Bronchial epithelial cell (primary cell): Measurements from ENCODE around the gene ZNF202. TPM values are rescaled to one million over a fixed set of nuclear protein-coding genes. Genes with fewer than 3 reads are reported as not detected.
"Not testable (repeated sequence)": the region's sequence is repeated elsewhere in the genome, so short reads cannot be mapped to it uniquely, and the experiment has no call there.

ENCODE experiments used
- DNase-seq: peaks from one replicate; pipeline ENCODE4 v3.0.0-alpha.2; 2010; ENCODE audit warnings: low read depth
- FAIRE-seq: peaks from 2 replicates; lab custom pipeline; 2011; peaks lifted over from hg19 to GRCh38; lab: Jason Lieb, UNC
- H3K27me3 ChIP-seq: 2 replicates; pipeline ENCODE4 v1.5.1; 2011; ENCODE audit warnings: low read length; ENCODE audit not compliant: control insufficient read depth, insufficient read depth
- H3K36me3 ChIP-seq: 2 replicates; pipeline ENCODE4 v1.5.1; 2011; ENCODE audit warnings: low read length; ENCODE audit not compliant: control insufficient read depth, insufficient read depth
- H3K4me3 ChIP-seq: 2 replicates; pipeline ENCODE4 v1.5.1; 2011; ENCODE audit warnings: mild to moderate bottlenecking, low read depth, low read length, control low read depth
- total RNA-seq: library from RNA; depleted of rRNA; stranded (reverse); fragments of >200 nt; gene quantifications from 2 replicates; pipeline ENCODE4 v1.2.1, GENCODE V29; 2014
- TF ChIP-seq, protein P1 (sequence below): IDR thresholded peaks from 2 replicates; pipeline ENCODE4 v1.5.1; 2011; ENCODE audit warnings: mild to moderate bottlenecking, moderate library complexity, low read length, control low read depth, inconsistent platforms; ENCODE audit not compliant: insufficient read depth, severe bottlenecking

The ZNF202 gene
- total RNA-seq, 1 donor from 2014 or later: 14.5 TPM

DNA sequence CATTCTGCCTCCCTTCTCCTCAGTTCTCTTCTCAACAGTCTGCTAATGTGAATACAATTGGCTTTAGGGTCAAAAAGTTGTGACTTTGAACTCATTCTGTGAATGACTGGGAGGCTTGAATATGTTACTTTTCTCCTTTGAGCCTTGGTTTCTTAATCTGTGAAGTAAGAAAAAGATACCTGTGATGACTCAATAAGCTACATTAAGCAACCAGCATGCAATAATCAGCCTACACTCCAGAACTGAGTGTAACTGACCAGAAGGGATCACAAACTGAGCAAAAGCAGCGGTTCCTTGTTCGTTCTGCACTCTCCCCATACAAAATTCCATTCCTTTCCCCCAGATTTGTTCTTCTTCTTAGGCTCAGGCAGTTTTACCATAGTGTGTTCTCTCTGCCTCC, 23.4 kb downstream of the ZNF202 start:
- Histone ChIP-seq H3K4me3 (no peak overlapping the region), H3K36me3 (no peaks in the 10 kb centered on the region), H3K27me3 (no peaks in the 10 kb centered on the region)
- FAIRE-seq (no peak), DNase-seq (peak; percentile 68)
- TF ChIP-seq, protein P1, sequence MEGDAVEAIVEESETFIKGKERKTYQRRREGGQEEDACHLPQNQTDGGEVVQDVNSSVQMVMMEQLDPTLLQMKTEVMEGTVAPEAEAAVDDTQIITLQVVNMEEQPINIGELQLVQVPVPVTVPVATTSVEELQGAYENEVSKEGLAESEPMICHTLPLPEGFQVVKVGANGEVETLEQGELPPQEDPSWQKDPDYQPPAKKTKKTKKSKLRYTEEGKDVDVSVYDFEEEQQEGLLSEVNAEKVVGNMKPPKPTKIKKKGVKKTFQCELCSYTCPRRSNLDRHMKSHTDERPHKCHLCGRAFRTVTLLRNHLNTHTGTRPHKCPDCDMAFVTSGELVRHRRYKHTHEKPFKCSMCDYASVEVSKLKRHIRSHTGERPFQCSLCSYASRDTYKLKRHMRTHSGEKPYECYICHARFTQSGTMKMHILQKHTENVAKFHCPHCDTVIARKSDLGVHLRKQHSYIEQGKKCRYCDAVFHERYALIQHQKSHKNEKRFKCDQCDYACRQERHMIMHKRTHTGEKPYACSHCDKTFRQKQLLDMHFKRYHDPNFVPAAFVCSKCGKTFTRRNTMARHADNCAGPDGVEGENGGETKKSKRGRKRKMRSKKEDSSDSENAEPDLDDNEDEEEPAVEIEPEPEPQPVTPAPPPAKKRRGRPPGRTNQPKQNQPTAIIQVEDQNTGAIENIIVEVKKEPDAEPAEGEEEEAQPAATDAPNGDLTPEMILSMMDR: no peak

DNA sequence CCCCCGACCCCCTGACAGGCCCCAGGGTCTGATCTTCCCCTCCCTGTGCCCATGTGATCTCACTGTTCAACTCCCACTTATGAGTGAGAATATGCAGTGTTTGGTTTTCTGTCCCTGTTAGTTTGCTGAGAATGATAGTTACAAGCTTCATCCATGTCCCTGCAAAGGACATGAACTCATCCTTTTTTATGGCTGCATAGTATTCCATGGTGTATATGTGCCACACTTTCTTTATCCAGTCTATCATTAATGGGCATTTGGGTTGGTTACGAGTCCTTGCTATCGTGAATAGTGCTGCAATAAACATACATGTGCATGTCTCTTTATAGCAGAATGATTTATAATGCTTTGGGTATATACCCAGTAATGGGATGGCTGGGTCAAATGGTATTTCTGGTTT, 28.8 kb downstream of the ZNF202 start:
- H3K4me3 ChIP-seq, DNase-seq, H3K36me3 ChIP-seq, H3K27me3 ChIP-seq, FAIRE-seq: not testable (repeated sequence)

DNA sequence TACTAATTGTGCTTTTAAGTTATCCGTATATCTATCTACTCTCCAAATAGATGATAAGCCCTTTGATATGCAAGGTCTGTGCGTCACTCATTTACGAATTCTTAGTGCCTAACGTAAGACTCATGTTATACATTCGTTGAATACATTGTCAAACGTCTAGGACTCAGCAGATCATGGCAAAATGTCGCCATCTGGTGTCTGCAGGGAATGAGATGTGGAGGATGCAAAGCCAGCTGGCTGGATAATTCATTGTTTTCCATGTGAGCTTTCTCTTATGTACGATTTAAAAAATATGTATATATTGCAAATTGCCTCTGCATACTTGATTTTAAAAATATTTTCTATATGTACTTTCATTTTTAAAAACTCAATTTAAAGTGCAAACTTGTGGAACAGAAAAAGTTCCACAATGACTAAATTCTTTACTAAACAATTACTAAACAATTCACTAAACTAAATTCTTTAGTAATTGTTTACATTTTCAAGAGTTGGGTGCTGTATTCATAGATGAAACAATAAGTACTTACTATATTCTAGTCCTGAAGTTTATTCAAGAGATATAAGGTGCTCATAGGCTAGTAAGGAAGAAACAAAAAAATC, 33.8 kb downstream of the ZNF202 start:
- Histone ChIP-seq H3K27me3 (peaks cover 2% of the 10 kb centered on the region), H3K4me3 (no peak overlapping the region), H3K36me3 (no peaks in the 10 kb centered on the region)
- DNase-seq (peak; percentile 73), FAIRE-seq (no peak)
- TF ChIP-seq, protein P1: peak; percentile 62

DNA sequence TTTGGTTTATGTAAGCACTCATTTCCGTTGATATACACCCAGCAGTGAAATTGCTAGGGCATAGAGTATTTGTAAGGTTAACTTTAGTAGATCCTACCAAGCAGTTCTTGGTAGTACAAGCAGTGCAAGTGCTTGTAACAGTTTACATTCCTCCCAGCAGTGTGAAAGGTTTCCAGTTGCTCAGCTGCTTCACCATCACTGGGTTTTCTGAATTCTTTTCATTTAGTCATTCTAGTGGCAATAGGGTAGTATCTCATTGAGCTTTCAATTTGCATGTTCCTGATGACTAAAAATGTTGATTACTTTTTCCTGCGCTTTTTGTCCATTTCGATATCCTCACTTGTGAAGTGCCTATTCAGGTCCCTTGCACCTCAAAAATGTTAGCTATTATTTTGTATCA, 34.3 kb downstream of the ZNF202 start:
- DNase-seq: no peak
- Histone ChIP-seq H3K27me3 (peaks cover 3% of the 10 kb centered on the region), H3K4me3 (no peak overlapping the region), H3K36me3 (no peaks in the 10 kb centered on the region)
- FAIRE-seq: no peak
- TF ChIP-seq, protein P1: no peak

DNA sequence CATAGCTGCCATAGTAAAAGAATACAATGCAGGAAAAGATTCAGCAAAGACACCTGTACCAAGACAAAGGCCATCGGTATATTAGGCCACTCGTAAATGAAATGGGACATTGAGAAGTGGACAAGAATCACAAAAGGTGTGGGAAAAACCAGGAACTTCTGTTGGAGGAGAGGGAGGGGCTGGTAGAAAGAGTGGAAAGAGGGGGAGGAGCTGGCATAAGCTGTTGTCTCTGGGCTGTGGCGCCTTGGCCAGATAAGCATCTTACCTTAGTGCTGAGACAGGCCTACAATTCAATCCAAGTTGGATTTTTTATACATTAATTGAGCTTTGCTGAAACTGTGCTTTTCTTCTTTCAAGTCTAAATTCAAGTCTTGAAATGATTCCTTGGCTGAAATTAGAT, 37.1 kb downstream of the ZNF202 start:
- H3K4me3 ChIP-seq: no peak overlapping the region
- TF ChIP-seq, protein P1: no peak
- FAIRE-seq (peak; percentile 13), DNase-seq (no peak)
- no peaks in the 10 kb centered on the region for H3K36me3 ChIP-seq
- H3K27me3 ChIP-seq: peaks cover 3% of the 10 kb centered on the region

DNA sequence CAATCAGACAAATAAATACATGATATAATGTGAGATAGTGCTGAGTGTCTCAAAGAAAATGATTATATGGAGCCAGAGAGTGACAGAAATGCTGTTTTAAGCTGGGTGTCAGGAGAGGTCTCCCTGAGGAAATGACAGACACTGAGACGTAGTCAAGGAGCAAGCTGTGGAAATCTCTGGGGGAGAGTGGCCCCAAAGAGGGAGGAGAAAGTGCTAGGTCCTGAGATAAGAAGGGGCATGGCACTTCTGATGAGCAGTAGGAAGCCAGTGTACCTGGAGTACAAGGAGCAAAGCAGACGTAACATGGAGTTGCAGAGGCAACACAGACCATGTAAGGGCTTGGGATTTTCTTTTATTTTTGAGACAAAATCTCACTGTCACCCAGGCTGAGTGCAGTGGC, 38.8 kb downstream of the ZNF202 start:
- DNase-seq (no peak), FAIRE-seq (no peak)
- Histone ChIP-seq H3K27me3 (peaks cover 3% of the 10 kb centered on the region), H3K36me3 (no peaks in the 10 kb centered on the region), H3K4me3 (no peak overlapping the region)
- TF ChIP-seq, protein P1: no peak
